WERI-Rb-1 (cell line): ENCODE results near the gene NOMO2.
"Not testable (repeated sequence)": the region's sequence is repeated elsewhere in the genome, so short reads cannot be mapped to it uniquely, and the experiment has no call there.

Experiments used
- DNase-seq: peaks from one replicate; pipeline ENCODE4 v3.0.0-alpha.2; 2020
- H3K27ac ChIP-seq: fragments of 250-450 bp; sonication (Bioruptor Pico); 2 replicates; pipeline ENCODE4 v1.5.1; 2020; ENCODE audit warnings: mild to moderate bottlenecking, moderate library complexity
- H3K27me3 ChIP-seq: fragments of 250-450 bp; sonication (Bioruptor Pico); 2 replicates; pipeline ENCODE4 v1.5.1; 2021; ENCODE audit warnings: mild to moderate bottlenecking, low read depth, moderate library complexity; ENCODE audit not compliant: insufficient read depth, severe bottlenecking
- H3K36me3 ChIP-seq: fragments of 250-450 bp; sonication (Bioruptor Pico); 2 replicates; pipeline ENCODE4 v1.5.1; 2020; ENCODE audit warnings: mild to moderate bottlenecking, moderate library complexity
- H3K4me3 ChIP-seq: 2 replicates; pipeline ENCODE4 v1.5.1; 2011; ENCODE audit warnings: low read depth, mild to moderate bottlenecking, control low read depth, low read length
- H3K9me3 ChIP-seq: fragments of 250-450 bp; sonication (Bioruptor Pico); 2 replicates; pipeline ENCODE4 v1.5.1; 2021; ENCODE audit warnings: mild to moderate bottlenecking, moderate library complexity; ENCODE audit not compliant: severe bottlenecking

Gene NOMO2

DNA sequence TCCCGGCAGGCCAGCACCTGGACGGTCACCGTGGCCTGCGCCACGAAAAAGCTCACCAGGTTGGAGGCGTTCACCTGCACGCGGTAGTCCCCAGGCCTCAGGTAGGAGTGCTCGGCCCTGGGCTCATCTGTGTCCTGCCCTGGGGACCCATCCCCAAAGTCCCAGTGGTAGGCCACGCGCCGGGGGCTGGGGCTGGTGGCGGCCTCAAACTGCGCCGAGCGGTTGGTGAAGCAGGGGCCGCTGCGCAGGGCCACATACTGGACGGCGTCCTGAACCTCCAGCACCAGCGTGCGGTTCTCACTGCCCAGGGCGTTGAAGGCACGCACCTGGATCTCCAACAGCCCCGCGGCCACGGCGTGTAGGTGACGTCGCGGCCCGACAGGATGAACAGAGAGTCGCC is 176.6 kb downstream of the NOMO2 start:
- not testable (repeated sequence) for H3K9me3 ChIP-seq, H3K4me3 ChIP-seq, H3K27ac ChIP-seq, H3K27me3 ChIP-seq, H3K36me3 ChIP-seq, DNase-seq

DNA sequence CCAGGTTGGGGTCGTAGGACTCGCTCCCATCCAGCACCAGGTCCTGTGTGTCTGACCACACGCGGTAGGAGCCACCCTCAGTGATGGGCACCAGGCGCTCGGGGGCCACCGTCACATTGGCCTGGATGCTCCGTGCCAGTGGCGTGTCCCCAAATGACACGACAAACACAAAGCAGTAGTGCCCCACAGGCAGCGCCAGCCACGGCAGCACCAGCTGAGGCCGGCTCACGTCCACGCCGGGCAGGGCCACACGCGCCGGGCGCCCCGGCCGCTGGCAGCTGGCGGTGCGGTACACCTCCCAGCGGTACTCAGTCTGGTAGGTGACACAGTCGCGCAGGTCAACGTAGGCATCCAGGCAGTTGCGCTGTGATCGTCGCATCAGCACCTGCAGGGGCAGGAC is 177.0 kb downstream of the NOMO2 start:
- not testable (repeated sequence) for H3K27me3 ChIP-seq, H3K36me3 ChIP-seq, H3K4me3 ChIP-seq, DNase-seq, H3K9me3 ChIP-seq, H3K27ac ChIP-seq

DNA sequence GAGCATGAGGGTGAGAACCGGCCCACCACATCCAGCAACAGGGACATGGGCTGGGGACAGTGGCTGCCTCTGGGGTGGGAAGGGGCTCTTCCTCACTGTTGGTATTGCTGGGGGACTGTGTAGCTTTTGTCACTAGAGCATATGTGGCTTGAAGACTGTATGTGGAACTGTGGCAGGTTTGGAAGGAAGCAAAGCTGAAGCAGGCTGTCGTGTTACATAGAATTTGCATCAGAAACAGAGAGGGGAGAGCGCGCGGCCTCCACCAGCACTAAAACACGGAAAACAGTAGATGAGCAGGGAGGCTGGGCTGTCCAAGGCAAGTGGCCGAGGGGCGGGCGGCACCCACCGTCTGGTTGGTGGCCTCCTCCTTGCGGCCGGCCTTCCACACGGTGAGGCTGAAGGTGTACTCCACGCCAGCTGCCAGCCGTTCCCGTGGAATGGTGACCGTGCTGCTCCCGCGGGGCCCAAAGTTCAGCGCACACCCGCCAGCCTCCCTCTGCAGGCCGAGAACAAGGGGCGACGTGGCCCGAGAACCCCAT is 177.7 kb downstream of the NOMO2 start:
- not testable (repeated sequence) for DNase-seq, H3K36me3 ChIP-seq, H3K27me3 ChIP-seq, H3K27ac ChIP-seq, H3K9me3 ChIP-seq, H3K4me3 ChIP-seq

DNA sequence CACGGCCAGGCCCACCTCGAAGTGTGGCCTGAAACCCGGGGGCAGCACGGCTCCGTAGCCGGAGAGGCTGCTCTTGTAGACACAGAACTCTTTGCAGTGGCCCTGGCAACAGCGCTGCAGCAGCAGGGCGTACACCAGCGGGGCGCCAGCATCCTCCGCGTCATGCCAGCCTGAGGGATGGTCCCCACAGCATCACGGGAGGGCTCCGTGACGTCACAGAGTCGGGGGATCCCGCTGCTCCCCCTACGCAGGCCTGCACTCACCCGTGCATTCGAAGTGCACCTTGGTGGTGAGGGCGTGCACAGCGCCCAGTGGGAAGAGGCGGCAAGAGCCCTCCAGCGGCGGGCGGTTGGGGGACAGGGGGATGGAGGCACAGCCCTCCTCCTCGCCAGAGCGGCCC is 179.2 kb downstream of the NOMO2 start:
- DNase-seq, H3K27ac ChIP-seq, H3K36me3 ChIP-seq: not testable (repeated sequence)

More for the DNA sequence above, 179.2 kb downstream of the NOMO2 start:
- H3K4me3 ChIP-seq, H3K27me3 ChIP-seq, H3K9me3 ChIP-seq: not testable (repeated sequence)
